Tibial artery (tissue), 4 donors: ENCODE data around the gene PALB2.
"Not testable (repeated sequence)": the region's sequence is repeated elsewhere in the genome, so short reads cannot be mapped to it uniquely, and the experiment has no call there.

Experiments used
- DNase-seq, 2 donors: peaks; one replicate each; pipeline ENCODE4 v3.0.0-alpha.2; 2019
- H3K27ac ChIP-seq, 2 donors: fragments of 200-600 bp; sonication (generic) in 1 of 2; 1 replicate in 1 of 2; 2 replicates in 1 of 2; pipeline ENCODE4 v1.5.1; 2018 to 2019; ENCODE audit warnings: mild to moderate bottlenecking in 1 of 2
- H3K27me3 ChIP-seq, 2 donors: fragments of 200-600 bp; sonication (generic) in 1 of 2; one replicate each; pipeline versions ENCODE4 v1.5.1 to v1.6.0; 2016 to 2019
- H3K36me3 ChIP-seq, 3 donors: fragments of 200-600 bp; sonication (generic) in 2 of 3; one replicate each; pipeline ENCODE4 v1.5.1; 2016 to 2019; ENCODE audit warnings: mild to moderate bottlenecking in 2 of 3
- H3K4me1 ChIP-seq, 4 donors: fragments of 200-600 bp; sonication (generic) in 2 of 4; 1 replicate in 3 of 4; 2 replicates in 1 of 4; pipeline ENCODE4 v1.5.1; 2016 to 2019
- H3K4me3 ChIP-seq, 2 donors: fragments of 200-600 bp; sonication (generic) in 1 of 2; 1 replicate in 1 of 2; 2 replicates in 1 of 2; pipeline ENCODE4 v1.5.1; 2018 to 2019; ENCODE audit warnings: mild to moderate bottlenecking in 2 of 2
- H3K9me3 ChIP-seq, 3 donors: fragments of 200-600 bp; sonication (generic) in 1 of 3; one replicate each; pipeline ENCODE4 v1.5.1; 2016 to 2019
- CTCF ChIP-seq, 2 experiments: fragments of 200-600 bp in 1 of 2; fragments of 450-650 bp in 1 of 2; IDR thresholded peaks; one replicate each; pipeline ENCODE4 v1.5.1; 2017 to 2019; ENCODE audit warnings: antibody characterized with exemption in 2 of 2, mild to moderate bottlenecking in 1 of 2, moderate library complexity in 1 of 2
- intact Hi-C: fragments of 100-400 bp; cut with DNase I; formaldehyde crosslinking; loops from one replicate; pipeline ENCODE4 v1.15.0; 2023; ENCODE audit warnings: low total_unique reads

PALB2 gene

GRCh38 chr16:23611936-23612335, 29.2 kb downstream of the PALB2 start:
- Histone ChIP-seq H3K36me3 (peaks cover 4 to 63% (median 24%) of the 10 kb centered on the region in 3 donors), H3K27ac (no peak overlapping the region), H3K4me1 (no peaks in the 10 kb centered on the region), H3K4me3 (no peak overlapping the region), H3K9me3 (no peaks in the 10 kb centered on the region), H3K27me3 (no peaks in the 10 kb centered on the region)
- DNase-seq = no peak
- no peak for TF ChIP-seq CTCF (IDR thresholded peaks at IDR 0.05)
- intact Hi-C loops = no loop called here

- H3K4me3 ChIP-seq, H3K27ac ChIP-seq, intact Hi-C loops, H3K27me3 ChIP-seq, H3K4me1 ChIP-seq, DNase-seq, H3K9me3 ChIP-seq: not testable (repeated sequence)
- peaks cover 0 to 63% (median 33%) of the 10 kb centered on the region in 3 donors for H3K36me3 ChIP-seq
Observed at GRCh38 chr16:23610905-23611304, 30.2 kb downstream of the PALB2 start.

GRCh38 chr16:23609929-23610328, 31.2 kb downstream of the PALB2 start:
- H3K9me3 ChIP-seq = no peaks in the 10 kb centered on the region
- TF ChIP-seq CTCF (IDR thresholded peaks at IDR 0.05) = no peak
- intact Hi-C loops = no loop called here
- H3K4me3 ChIP-seq = no peak overlapping the region
- H3K27ac ChIP-seq = no peak overlapping the region
- no peaks in the 10 kb centered on the region for H3K4me1 ChIP-seq
- no peaks in the 10 kb centered on the region for H3K27me3 ChIP-seq
- no peak for DNase-seq
- H3K36me3 ChIP-seq = peaks cover 0 to 63% (median 41%) of the 10 kb centered on the region in 3 donors

GRCh38 chr16:23608194-23608593, 32.9 kb downstream of the PALB2 start:
- DNase-seq = no peak
- no peak for TF ChIP-seq CTCF (IDR thresholded peaks at IDR 0.05)

GRCh38 chr16:23607726-23608125, 33.4 kb downstream of the PALB2 start:
- Histone ChIP-seq H3K27me3 (no peaks in the 10 kb centered on the region), H3K27ac (no peak overlapping the region), H3K4me1 (no peaks in the 10 kb centered on the region), H3K4me3 (no peak overlapping the region), H3K9me3 (no peaks in the 10 kb centered on the region), H3K36me3 (peaks cover 0 to 71% (median 42%) of the 10 kb centered on the region in 3 donors)
- intact Hi-C loops = no loop called here
- no peak for DNase-seq
- TF ChIP-seq CTCF (IDR thresholded peaks at IDR 0.05) = no peak

More at GRCh38 chr16:23608194-23608593, 32.9 kb downstream of the PALB2 start:
- intact Hi-C loops = no loop called here
- no peaks in the 10 kb centered on the region for H3K4me1 ChIP-seq
- no peak overlapping the region for H3K4me3 ChIP-seq
- peaks cover 0 to 67% (median 42%) of the 10 kb centered on the region in 3 donors for H3K36me3 ChIP-seq
- no peak overlapping the region for H3K27ac ChIP-seq
- H3K27me3 ChIP-seq = no peaks in the 10 kb centered on the region
- H3K9me3 ChIP-seq = no peaks in the 10 kb centered on the region

- TF ChIP-seq CTCF (IDR thresholded peaks at IDR 0.05) = no peak
- Histone ChIP-seq H3K27ac (peak overlapping the region in 1 of 2 donors; percentile 80), H3K27me3 (no peaks in the 10 kb centered on the region), H3K4me3 (no peak overlapping the region), H3K9me3 (no peaks in the 10 kb centered on the region), H3K36me3 (peaks cover 0 to 38% (median 9%) of the 10 kb centered on the region in 3 donors), H3K4me1 (peaks cover 0 to 18% (median 14%) of the 10 kb centered on the region in 4 donors)
- no peak for DNase-seq
- intact Hi-C loops = loop anchor here (5.0 kb wide), 2 partner anchors 40 to 45 kb away; partner anchors contain the start of genes DCTN5, EARS2, PALB2 and UBFD1
Observed at GRCh38 chr16:23597003-23597756, 43.9 kb downstream of the PALB2 start.
